Raji (cell line): ENCODE measurements around the gene TBC1D3D.
"Not testable (repeated sequence)": the region's sequence is repeated elsewhere in the genome, so short reads cannot be mapped to it uniquely, and the experiment has no call there.

Experiments
- POLR2A ChIP-seq: IDR thresholded peaks from 2 replicates; pipeline ENCODE4 v1.6.1; 2011; ENCODE audit warnings: low read depth, low read length, control low read depth; ENCODE audit not compliant: insufficient read depth

Gene TBC1D3D

DNA sequence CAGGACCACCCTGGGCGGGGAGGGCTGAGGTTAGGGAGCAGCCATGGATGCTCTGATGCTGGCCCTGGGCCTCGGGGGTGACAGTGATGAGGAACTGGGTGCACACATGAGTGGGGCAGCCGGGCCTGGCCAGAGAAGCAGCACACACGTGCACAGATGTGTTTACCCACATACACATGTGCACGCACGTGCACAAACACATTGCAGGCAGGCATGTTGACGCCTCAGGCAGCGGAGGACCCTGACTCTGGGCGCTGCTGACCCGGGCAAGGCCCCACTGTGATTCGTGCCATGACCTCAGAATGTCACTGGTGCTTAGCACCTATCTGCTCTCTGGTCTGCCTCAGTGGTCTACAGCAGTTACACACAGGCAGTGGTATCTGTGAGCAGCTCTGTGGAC, at the start of gene TBC1D3D:
Gene TBC1D3D (plus strand): TSS at position 301 of the 400 bp plus-strand sequence. CDS start 1,585 bp downstream, outside the sequence.
- TF ChIP-seq POLR2A: not testable (repeated sequence)

GRCh38 chr17:37988960-37989359, 14.8 kb upstream of the TBC1D3D start, which contains the start of gene TBC1D3L:
TBC1D3L (minus strand) TSS chr17:37989060; CDS start chr17:37987520, 1,540 bp downstream.
- not testable (repeated sequence) for TF ChIP-seq POLR2A
